Body of pancreas (tissue), 4 donors: ENCODE data around the gene ZBTB8A.
"Not testable (repeated sequence)": the region's sequence is repeated elsewhere in the genome, so short reads cannot be mapped to it uniquely, and the experiment has no call there.

Source experiments
- POLR2A ChIP-seq, 3 donors: fragments of 450-650 bp; IDR thresholded peaks; one replicate each; pipeline ENCODE4 v1.6.1; 2016; ENCODE audit warnings: antibody characterized with exemption in 3 of 3, mild to moderate bottlenecking in 2 of 3
- TF ChIP-seq, protein P1 (sequence below), 7 experiments: fragments of 450-650 bp in 4 of 7; fragments of 200-600 bp in 3 of 7; sonication (generic) in 3 of 7; IDR thresholded peaks; one replicate each; pipeline ENCODE4 v1.5.1; 2016 to 2019; ENCODE audit warnings: antibody characterized with exemption in 7 of 7

DNA sequence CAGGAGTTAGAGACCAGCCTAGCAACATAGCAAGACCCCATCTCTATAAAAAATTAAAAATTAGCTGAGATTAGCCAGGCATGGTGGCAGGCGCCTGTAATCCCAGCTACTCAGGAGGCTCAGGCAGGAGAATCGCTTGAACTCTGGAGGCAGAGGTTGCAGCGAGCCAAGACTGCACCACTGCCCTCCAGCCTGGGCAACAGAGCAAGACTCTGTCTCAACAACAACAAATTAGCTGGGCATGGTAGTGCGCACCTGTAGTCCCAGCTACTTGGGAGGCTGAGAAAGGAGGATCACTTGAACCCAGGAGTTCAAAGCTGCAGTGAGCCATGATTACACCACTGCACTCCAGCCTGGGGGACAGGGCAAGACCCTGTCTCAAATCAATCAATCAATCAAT lies 90.9 kb downstream of the ZBTB8A start:
- TF ChIP-seq POLR2A (IDR thresholded peaks at IDR 0.05), result not testable (repeated sequence)
- TF ChIP-seq, protein P1, sequence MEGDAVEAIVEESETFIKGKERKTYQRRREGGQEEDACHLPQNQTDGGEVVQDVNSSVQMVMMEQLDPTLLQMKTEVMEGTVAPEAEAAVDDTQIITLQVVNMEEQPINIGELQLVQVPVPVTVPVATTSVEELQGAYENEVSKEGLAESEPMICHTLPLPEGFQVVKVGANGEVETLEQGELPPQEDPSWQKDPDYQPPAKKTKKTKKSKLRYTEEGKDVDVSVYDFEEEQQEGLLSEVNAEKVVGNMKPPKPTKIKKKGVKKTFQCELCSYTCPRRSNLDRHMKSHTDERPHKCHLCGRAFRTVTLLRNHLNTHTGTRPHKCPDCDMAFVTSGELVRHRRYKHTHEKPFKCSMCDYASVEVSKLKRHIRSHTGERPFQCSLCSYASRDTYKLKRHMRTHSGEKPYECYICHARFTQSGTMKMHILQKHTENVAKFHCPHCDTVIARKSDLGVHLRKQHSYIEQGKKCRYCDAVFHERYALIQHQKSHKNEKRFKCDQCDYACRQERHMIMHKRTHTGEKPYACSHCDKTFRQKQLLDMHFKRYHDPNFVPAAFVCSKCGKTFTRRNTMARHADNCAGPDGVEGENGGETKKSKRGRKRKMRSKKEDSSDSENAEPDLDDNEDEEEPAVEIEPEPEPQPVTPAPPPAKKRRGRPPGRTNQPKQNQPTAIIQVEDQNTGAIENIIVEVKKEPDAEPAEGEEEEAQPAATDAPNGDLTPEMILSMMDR (IDR thresholded peaks at IDR 0.05), result not testable (repeated sequence)
